DND-41 (cell line): ENCODE data around the gene TMEM60.

Source experiments
- ATAC-seq: fragments of 200-7000 bp; cut with Tn5 transposase; 3 replicates; pipeline ENCODE4 v1.9.1; 2021; ENCODE audit warnings: low read depth; ENCODE audit not compliant: insufficient read depth
- DNase-seq: peaks from one replicate; pipeline ENCODE4 v3.0.0-alpha.2; 2020
- H2AFZ ChIP-seq: 2 replicates; pipeline ENCODE4 v1.6.0; 2012; ENCODE audit warnings: low read depth, low read length
- H3K27ac ChIP-seq: 2 replicates; pipeline ENCODE4 v1.5.1; 2012; ENCODE audit warnings: low read length, inconsistent platforms
- H3K27me3 ChIP-seq: fragments of 200-600 bp; sonication (generic); 2 replicates; pipeline ENCODE4 v1.6.0; 2012; ENCODE audit warnings: low read length, mild to moderate bottlenecking, inconsistent platforms; ENCODE audit not compliant: insufficient read depth, poor library complexity
- H3K36me3 ChIP-seq: 2 replicates; pipeline ENCODE4 v1.5.1; 2012; ENCODE audit warnings: low read length, inconsistent platforms; ENCODE audit not compliant: insufficient read depth
- H3K4me1 ChIP-seq: 2 replicates; pipeline ENCODE4 v1.5.1; 2012; ENCODE audit warnings: mild to moderate bottlenecking, low read length; ENCODE audit not compliant: insufficient read depth
- H3K4me2 ChIP-seq: 2 replicates; pipeline ENCODE4 v1.6.0; 2012; ENCODE audit warnings: mild to moderate bottlenecking, moderate library complexity, low read length, inconsistent platforms; ENCODE audit not compliant: insufficient read depth
- H3K4me3 ChIP-seq, 2 experiments: fragments of 200-600 bp in 1 of 2; shearing (Covaris generic) in 1 of 2; 2 replicates each; pipeline ENCODE4 v1.5.1; 2012 to 2016; ENCODE audit warnings: inconsistent platforms in 2 of 2, low read length in 2 of 2, mild to moderate bottlenecking in 2 of 2, low read depth in 1 of 2, moderate library complexity in 1 of 2
- H3K79me2 ChIP-seq: 2 replicates; pipeline ENCODE4 v1.6.0; 2012; ENCODE audit warnings: low read length, inconsistent platforms; ENCODE audit not compliant: insufficient read depth
- H3K9ac ChIP-seq: 2 replicates; pipeline ENCODE4 v1.6.0; 2012; ENCODE audit warnings: low read depth, mild to moderate bottlenecking, inconsistent platforms, low read length, moderate library complexity
- H3K9me3 ChIP-seq: 2 replicates; pipeline ENCODE4 v1.5.1; 2012; ENCODE audit warnings: low read length, moderate library complexity, mild to moderate bottlenecking, inconsistent platforms; ENCODE audit not compliant: insufficient read depth, severe bottlenecking
- H4K20me1 ChIP-seq: 2 replicates; pipeline ENCODE4 v1.6.0; 2012; ENCODE audit warnings: low read length; ENCODE audit not compliant: insufficient read depth
- EZH2 ChIP-seq: IDR thresholded peaks from 3 replicates; pipeline ENCODE4 v1.6.1; 2012; ENCODE audit warnings: borderline replicate concordance, low read depth, mild to moderate bottlenecking, moderate library complexity, low read length, inconsistent platforms; ENCODE audit not compliant: severe bottlenecking
- TF ChIP-seq, protein P1 (sequence below): IDR thresholded peaks from 2 replicates; pipeline ENCODE4 v1.5.1; 2012; ENCODE audit warnings: borderline replicate concordance, low read length, moderate library complexity, mild to moderate bottlenecking; ENCODE audit not compliant: poor library complexity, severe bottlenecking; ENCODE audit errors: extremely low read depth

TMEM60 gene

DNA sequence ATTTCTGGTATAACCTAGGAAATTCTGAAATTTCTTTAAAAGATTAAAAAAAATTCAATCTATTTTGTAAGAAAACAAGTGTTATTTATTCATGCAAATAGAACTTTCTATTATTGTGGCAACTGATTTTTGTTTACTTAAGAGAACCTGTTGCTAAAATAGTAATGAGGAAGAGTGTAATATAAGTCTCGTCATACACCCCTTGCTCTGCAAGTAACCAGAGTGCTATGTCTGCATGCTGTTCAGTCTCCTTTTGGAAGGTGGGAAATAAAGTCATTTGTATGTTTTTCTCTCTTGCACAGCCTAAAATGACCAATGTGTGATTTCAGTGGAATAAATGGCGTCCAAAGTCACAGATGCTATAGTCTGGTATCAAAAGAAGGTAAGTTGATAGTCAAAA is 41.7 kb upstream of the TMEM60 start:
- ATAC-seq (no peak), DNase-seq (no peak)
- H4K20me1 ChIP-seq = peaks cover 7% of the 10 kb centered on the region
- H3K4me1 ChIP-seq = no peaks in the 10 kb centered on the region
- H2AFZ ChIP-seq = no peak overlapping the region
- H3K4me3 ChIP-seq = no peak overlapping the region
- no peaks in the 10 kb centered on the region for H3K27me3 ChIP-seq
- H3K4me2 ChIP-seq = no peak overlapping the region
- H3K36me3 ChIP-seq = peaks cover 3% of the 10 kb centered on the region; the same call in 1 of the 2 replicates
- no peak overlapping the region for H3K27ac ChIP-seq
- TF ChIP-seq, protein P1, sequence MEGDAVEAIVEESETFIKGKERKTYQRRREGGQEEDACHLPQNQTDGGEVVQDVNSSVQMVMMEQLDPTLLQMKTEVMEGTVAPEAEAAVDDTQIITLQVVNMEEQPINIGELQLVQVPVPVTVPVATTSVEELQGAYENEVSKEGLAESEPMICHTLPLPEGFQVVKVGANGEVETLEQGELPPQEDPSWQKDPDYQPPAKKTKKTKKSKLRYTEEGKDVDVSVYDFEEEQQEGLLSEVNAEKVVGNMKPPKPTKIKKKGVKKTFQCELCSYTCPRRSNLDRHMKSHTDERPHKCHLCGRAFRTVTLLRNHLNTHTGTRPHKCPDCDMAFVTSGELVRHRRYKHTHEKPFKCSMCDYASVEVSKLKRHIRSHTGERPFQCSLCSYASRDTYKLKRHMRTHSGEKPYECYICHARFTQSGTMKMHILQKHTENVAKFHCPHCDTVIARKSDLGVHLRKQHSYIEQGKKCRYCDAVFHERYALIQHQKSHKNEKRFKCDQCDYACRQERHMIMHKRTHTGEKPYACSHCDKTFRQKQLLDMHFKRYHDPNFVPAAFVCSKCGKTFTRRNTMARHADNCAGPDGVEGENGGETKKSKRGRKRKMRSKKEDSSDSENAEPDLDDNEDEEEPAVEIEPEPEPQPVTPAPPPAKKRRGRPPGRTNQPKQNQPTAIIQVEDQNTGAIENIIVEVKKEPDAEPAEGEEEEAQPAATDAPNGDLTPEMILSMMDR = no peak
- no peak for TF ChIP-seq EZH2
- no peak overlapping the region for H3K9ac ChIP-seq
- no peaks in the 10 kb centered on the region for H3K9me3 ChIP-seq
- H3K79me2 ChIP-seq = peaks cover 48% of the 10 kb centered on the region

DNA sequence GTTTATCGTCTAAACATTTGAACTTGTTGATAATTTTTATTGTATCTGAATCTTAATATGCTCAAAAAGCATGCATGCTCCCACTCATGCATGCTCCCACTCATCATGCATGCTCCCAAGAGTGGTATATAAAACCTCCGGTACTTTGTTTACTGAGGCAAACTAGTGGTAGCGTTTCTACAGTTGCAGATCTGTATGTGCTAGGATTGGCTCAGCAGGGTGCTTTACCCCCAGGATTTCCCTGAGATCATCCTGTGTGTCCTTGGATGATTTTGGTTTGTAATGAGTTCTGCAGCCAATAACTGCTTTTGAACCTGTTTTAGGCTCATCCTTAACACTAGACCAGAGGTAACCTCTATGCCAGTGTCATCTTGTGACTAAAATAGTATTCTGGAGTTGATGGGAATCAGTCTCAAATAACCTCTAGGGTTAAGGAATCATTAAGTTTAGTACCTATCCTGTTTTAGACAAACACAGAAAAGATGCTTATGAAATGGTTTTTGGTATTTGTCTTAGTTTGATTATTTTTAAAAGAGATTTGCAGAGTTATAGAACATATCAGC is 40.8 kb upstream of the TMEM60 start:
- peaks cover 8% of the 10 kb centered on the region for H3K4me1 ChIP-seq
- H3K79me2 ChIP-seq = peaks cover 57% of the 10 kb centered on the region
- no peak for ATAC-seq
- H3K9me3 ChIP-seq = no peaks in the 10 kb centered on the region
- H2AFZ ChIP-seq = no peak overlapping the region
- no peak for DNase-seq
- peaks cover 3% of the 10 kb centered on the region; the same call in 1 of the 2 replicates for H3K36me3 ChIP-seq
- H3K9ac ChIP-seq = no peak overlapping the region
- H3K4me3 ChIP-seq = no peak overlapping the region
- H3K27ac ChIP-seq = no peak overlapping the region
- H3K27me3 ChIP-seq = no peaks in the 10 kb centered on the region
- H4K20me1 ChIP-seq = peaks cover 7% of the 10 kb centered on the region
- no peak overlapping the region for H3K4me2 ChIP-seq
- no peak for TF ChIP-seq EZH2
- TF ChIP-seq, protein P1 = no peak

GRCh38 chr7:77837966-77838365 is 39.7 kb upstream of the TMEM60 start:
- Histone ChIP-seq H2AFZ (no peak overlapping the region), H3K4me1 (peaks cover 11% of the 10 kb centered on the region), H3K4me3 (no peak overlapping the region), H3K4me2 (no peak overlapping the region), H3K36me3 (peaks cover 3% of the 10 kb centered on the region; the same call in 1 of the 2 replicates), H3K9ac (no peak overlapping the region), H3K79me2 (peaks cover 66% of the 10 kb centered on the region), H3K27ac (no peak overlapping the region), H3K27me3 (no peaks in the 10 kb centered on the region), H4K20me1 (peaks cover 7% of the 10 kb centered on the region), H3K9me3 (no peaks in the 10 kb centered on the region)
- TF ChIP-seq, protein P1 = no peak
- TF ChIP-seq EZH2 = no peak
- no peak for ATAC-seq
- DNase-seq = no peak
